Glutamatergic neuron (in vitro differentiated cells): ENCODE measurements around the gene SCD5. TPM values are rescaled to one million over a fixed set of nuclear protein-coding genes. Genes with fewer than 3 reads are reported as not detected.
A peak's percentile ranks its signal among the peaks of the same experiment; 100 is the strongest.

Experiments
- DNase-seq: peaks from one replicate; pipeline ENCODE4 v3.0.0; 2022
- H3K27ac Mint-ChIP-seq: one replicate; pipeline ENCODE4 v1.8.0; 2020; ENCODE audit warnings: mild to moderate bottlenecking, mixed read lengths, inconsistent platforms; ENCODE audit not compliant: unreplicated experiment
- H3K27me3 Mint-ChIP-seq: one replicate; pipeline ENCODE4 v1.8.0; 2020; ENCODE audit warnings: mild to moderate bottlenecking, moderate library complexity, mixed read lengths, inconsistent platforms; ENCODE audit not compliant: unreplicated experiment
- H3K36me3 Mint-ChIP-seq: one replicate; pipeline ENCODE4 v1.8.0; 2020; ENCODE audit warnings: mild to moderate bottlenecking, mixed read lengths, inconsistent platforms; ENCODE audit not compliant: unreplicated experiment
- H3K4me1 Mint-ChIP-seq: one replicate; pipeline ENCODE4 v1.8.0; 2020; ENCODE audit warnings: mild to moderate bottlenecking, low read depth, mixed read lengths, inconsistent platforms; ENCODE audit not compliant: unreplicated experiment
- H3K4me3 Mint-ChIP-seq: one replicate; pipeline ENCODE4 v1.8.0; 2020; ENCODE audit warnings: mild to moderate bottlenecking, mixed read lengths, inconsistent platforms; ENCODE audit not compliant: unreplicated experiment
- H3K9me3 Mint-ChIP-seq: one replicate; pipeline ENCODE4 v1.8.0; 2020; ENCODE audit warnings: mild to moderate bottlenecking, moderate library complexity, mixed read lengths, inconsistent platforms; ENCODE audit not compliant: unreplicated experiment
- total RNA-seq: library from RNA; stranded (reverse); fragmentation: NEBNext Ultra II Directional; extraction: Animal tissue kit (Norgen Biotek cat#: 25700); gene quantifications from one replicate; pipeline ENCODE4 v1.2.1, GENCODE V29; 2021; ENCODE audit not compliant: unreplicated experiment
- TF ChIP-seq, protein P1 (sequence below): fragments of 200-600 bp; sonication (generic); IDR thresholded peaks from one replicate; pipeline ENCODE4 v1.5.0; 2021; ENCODE audit not compliant: partially characterized antibody, unreplicated experiment

SCD5 gene
- total RNA-seq, 1 donor from 2014 or later = 31.9 TPM

DNA sequence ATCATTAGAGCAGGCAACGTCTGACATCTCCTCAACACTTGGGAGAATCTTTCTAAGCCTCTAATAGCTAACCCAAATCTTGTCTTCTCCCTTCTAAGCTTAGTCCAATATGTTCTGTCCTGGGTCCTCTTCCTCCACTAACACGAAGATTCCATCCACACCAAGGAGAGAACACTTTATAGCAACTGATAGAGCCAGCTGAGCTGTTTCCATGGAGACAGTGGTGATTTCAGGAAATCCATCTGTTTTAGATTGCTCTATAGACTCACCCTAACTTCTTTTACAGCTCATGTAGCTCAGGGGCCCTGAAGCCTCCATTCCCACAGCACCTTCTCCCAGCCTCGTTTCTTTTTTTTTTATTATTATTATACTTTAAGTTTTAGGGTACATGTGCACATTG, 37.4 kb downstream of the SCD5 start:
- Mint-ChIP-seq H3K9me3 (peaks cover 23% of the 10 kb centered on the region), H3K36me3 (peaks cover 11% of the 10 kb centered on the region), H3K27me3 (peaks cover 5% of the 10 kb centered on the region), H3K4me1 (peaks cover 11% of the 10 kb centered on the region), H3K27ac (no peak overlapping the region), H3K4me3 (no peak overlapping the region)
- TF ChIP-seq, protein P1, sequence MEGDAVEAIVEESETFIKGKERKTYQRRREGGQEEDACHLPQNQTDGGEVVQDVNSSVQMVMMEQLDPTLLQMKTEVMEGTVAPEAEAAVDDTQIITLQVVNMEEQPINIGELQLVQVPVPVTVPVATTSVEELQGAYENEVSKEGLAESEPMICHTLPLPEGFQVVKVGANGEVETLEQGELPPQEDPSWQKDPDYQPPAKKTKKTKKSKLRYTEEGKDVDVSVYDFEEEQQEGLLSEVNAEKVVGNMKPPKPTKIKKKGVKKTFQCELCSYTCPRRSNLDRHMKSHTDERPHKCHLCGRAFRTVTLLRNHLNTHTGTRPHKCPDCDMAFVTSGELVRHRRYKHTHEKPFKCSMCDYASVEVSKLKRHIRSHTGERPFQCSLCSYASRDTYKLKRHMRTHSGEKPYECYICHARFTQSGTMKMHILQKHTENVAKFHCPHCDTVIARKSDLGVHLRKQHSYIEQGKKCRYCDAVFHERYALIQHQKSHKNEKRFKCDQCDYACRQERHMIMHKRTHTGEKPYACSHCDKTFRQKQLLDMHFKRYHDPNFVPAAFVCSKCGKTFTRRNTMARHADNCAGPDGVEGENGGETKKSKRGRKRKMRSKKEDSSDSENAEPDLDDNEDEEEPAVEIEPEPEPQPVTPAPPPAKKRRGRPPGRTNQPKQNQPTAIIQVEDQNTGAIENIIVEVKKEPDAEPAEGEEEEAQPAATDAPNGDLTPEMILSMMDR = no peak
- DNase-seq = no peak

DNA sequence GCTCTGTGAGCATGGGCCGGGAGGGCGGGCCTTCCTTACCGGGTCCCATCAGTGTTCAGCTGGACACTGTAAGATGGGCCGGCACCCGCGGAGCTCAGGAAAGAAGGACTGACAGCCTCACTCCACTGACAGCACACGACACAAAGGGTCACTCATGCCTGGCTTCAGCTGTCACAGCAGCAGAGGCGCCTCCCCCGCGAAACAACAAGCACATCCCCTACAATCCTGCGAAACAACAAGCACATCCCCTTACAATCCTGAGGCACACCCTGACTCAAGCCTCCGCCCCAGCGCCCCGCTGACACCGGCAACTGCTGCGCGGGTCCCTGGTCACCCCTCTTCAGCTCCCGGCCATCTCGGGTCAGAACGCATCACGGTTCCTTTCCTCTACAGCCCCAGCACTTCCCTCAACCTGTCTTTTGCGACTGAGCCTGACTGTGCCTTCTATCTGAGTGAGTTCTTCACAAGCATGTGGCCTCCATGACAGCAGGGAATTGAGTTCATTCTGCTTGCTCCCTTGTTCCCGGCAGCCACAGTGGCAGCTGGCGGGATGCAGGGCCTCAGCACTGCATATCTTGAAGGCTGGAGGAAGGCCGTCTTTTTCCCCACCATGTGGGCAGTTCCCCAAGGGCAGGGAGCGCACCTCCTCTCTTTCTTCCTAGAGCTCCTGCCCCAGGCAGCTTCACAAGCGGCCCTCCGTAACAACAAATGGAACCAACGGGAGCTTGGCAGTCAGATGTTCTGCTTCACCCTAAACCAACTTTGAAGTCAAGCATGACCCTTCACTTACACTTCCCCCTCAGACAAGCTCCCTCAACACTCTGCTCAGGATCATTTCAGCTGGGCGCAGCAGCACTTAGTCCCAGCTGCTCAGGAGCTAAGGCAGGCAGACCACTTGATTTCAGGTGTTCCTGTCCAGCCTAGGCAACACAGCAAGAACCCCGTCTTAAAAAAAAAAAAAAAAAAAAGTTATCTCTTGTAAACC, 39.6 kb downstream of the SCD5 start:
- Mint-ChIP-seq H3K4me1 (peaks cover 13% of the 10 kb centered on the region), H3K9me3 (peaks cover 17% of the 10 kb centered on the region), H3K27ac (peak overlapping the region; percentile 87), H3K27me3 (peaks cover 5% of the 10 kb centered on the region), H3K4me3 (peak overlapping the region; percentile 35), H3K36me3 (peaks cover 4% of the 10 kb centered on the region)
- TF ChIP-seq, protein P1 = no peak
- DNase-seq = peak; percentile 38

DNA sequence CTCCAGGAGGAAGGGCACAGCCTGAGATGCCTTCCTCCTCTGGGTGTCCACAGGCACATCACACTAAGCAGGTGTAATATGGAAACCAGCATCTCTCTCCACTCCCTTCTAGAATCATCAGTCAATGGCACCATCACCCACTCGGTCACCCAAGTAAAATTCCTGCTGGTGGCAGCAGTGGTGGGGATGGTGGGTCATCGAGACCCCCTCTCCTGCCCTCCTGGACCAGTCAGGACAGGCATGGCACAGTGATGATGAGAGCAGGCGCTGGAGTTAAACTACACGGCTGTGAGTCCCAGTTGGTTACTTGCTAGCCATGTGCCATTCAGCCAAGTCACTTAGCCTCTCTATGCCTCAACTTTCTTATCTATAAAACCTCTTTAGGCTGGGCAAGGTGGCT, 42.5 kb downstream of the SCD5 start:
- TF ChIP-seq, protein P1 = no peak
- peaks cover 4% of the 10 kb centered on the region for H3K27me3 Mint-ChIP-seq
- H3K27ac Mint-ChIP-seq = no peak overlapping the region
- H3K9me3 Mint-ChIP-seq = peaks cover 14% of the 10 kb centered on the region
- H3K4me3 Mint-ChIP-seq = no peak overlapping the region
- H3K4me1 Mint-ChIP-seq = peaks cover 18% of the 10 kb centered on the region
- DNase-seq = no peak
- H3K36me3 Mint-ChIP-seq = no peaks in the 10 kb centered on the region

DNA sequence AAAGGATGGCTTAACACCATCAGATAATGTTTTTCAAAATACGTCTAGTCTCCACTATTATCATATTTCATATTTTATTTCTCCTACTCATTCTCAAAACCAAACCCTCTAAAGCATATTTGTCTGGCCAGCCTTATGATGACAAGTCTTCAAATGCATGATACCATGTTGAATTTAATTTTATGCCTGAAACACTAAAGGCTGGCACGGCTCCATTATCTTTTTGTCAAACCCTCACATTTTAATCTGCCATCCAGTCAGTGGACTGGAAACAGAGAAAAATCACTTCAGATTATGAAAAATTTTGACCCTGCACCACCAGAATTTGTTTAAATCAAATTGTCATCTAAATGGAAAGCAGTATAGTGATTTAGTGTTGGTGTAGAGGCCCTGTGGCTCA, 42.9 kb downstream of the SCD5 start:
- Mint-ChIP-seq H3K27me3 (peaks cover 4% of the 10 kb centered on the region), H3K27ac (no peak overlapping the region), H3K36me3 (no peaks in the 10 kb centered on the region), H3K9me3 (peaks cover 14% of the 10 kb centered on the region), H3K4me1 (peaks cover 18% of the 10 kb centered on the region), H3K4me3 (no peak overlapping the region)
- TF ChIP-seq, protein P1 = no peak
- DNase-seq = no peak
